C4-2B (cell line): ENCODE data around the gene KIAA1755.

ENCODE experiments used
- H3K27ac ChIP-seq: fragments of 450-650 bp; 2 replicates; pipeline ENCODE4 v1.5.1; 2017
- ZFX ChIP-seq: fragments of 450-650 bp; IDR thresholded peaks from 2 replicates; pipeline ENCODE4 v1.6.1; 2017
- TF ChIP-seq, protein P1 (sequence below): fragments of 450-650 bp; conservative IDR thresholded peaks from 2 replicates; pipeline ENCODE4 v1.5.1; 2017; ENCODE audit warnings: mild to moderate bottlenecking

KIAA1755 gene

DNA sequence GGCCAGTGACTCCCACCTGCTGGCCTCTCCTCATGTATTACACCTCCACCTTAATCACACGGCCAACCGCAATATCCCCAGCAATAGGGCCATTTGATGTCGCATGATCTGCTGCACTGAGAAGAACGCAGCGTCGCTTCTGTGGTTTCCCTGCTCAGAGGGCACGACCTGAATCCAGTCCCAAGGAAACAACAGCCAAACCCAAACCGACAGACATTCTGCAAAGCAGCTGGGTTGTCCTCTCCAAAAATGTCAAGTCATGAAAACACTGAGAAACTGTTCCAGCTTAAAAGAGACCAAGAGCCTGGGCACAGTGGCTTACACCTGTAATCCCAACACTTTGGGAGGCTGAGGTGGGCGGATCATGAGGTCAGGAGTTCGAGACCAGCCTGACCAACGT, 35.9 kb upstream of the KIAA1755 start:
- TF ChIP-seq, protein P1, sequence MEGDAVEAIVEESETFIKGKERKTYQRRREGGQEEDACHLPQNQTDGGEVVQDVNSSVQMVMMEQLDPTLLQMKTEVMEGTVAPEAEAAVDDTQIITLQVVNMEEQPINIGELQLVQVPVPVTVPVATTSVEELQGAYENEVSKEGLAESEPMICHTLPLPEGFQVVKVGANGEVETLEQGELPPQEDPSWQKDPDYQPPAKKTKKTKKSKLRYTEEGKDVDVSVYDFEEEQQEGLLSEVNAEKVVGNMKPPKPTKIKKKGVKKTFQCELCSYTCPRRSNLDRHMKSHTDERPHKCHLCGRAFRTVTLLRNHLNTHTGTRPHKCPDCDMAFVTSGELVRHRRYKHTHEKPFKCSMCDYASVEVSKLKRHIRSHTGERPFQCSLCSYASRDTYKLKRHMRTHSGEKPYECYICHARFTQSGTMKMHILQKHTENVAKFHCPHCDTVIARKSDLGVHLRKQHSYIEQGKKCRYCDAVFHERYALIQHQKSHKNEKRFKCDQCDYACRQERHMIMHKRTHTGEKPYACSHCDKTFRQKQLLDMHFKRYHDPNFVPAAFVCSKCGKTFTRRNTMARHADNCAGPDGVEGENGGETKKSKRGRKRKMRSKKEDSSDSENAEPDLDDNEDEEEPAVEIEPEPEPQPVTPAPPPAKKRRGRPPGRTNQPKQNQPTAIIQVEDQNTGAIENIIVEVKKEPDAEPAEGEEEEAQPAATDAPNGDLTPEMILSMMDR: no peak
- no peak for TF ChIP-seq ZFX
- H3K27ac ChIP-seq: no peak overlapping the region

DNA sequence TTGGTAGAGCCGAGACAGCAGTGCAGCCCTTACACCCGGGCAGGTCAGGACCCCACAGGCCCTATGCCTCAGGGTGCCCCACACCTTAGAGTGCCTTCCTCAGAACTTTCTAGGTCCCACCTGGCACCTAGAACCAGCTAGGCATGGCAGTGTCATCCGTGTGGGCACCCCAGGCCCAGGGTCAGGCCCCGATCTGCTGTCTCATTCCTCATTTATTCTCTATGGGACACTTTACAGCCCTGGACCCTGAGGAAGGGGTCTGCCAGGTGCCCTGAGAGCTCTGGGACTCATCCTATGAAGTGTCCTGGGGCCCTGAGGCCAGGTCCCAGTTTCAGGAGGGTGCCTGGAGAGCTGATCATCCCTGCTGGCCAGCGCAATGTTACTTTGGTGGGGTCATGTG, 35.3 kb upstream of the KIAA1755 start:
- TF ChIP-seq ZFX: no peak
- TF ChIP-seq, protein P1: no peak
- no peak overlapping the region for H3K27ac ChIP-seq

DNA sequence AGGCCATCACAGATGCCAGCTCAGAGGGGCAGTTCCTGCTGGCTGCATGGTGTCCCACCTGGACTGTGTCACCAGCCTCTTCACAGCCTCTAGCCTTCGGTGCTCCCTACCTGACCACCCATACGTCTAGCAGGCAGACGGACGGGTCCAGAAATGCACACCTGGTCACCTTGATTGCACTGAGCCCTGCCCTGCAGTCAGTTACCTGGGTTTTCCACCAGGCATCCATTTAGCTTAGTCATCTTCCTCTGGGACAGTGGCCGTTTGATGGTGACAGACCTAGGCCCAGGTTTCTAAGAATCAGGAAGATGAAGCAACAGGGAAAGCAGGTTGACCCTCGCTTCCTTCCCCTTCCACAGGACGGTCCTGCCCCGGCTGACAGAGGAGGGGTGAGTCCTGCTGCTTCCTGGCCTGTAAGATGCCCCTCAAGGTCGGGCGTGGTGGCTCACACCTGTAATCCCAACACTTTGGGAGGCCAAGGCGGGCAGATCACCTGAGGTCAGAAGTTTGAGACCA, 33.6 kb upstream of the KIAA1755 start:
- TF ChIP-seq, protein P1: no peak
- no peak for TF ChIP-seq ZFX
- no peak overlapping the region for H3K27ac ChIP-seq

DNA sequence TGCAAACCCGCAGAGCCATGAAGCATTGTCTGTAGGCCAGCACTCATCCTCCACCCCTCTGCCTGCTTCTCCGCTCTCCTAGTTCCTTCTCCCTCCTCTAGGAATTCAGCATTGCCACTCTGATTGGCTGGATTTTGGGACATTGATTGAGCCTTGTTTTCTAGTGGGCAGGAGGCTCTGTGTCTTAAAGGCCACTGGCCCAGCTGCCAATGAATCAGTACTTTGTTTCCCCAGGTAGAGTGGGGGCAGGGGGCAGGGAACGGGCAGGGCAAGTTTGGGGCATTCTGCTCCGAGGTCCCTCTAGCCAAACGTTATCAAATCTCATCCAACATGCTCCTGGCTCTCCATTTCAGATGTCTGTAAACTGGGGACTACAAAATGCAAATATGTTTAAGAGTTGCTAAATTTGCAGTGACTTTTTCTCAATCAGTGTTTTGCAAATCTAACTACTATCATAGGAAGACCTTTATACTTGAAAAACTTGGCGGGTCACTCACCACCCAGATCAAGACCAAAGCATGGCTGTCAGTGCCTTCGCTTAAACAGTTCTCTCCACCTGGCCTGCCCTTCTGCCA, 33.0 kb upstream of the KIAA1755 start:
- TF ChIP-seq, protein P1: no peak
- TF ChIP-seq ZFX: no peak
- H3K27ac ChIP-seq: no peak overlapping the region

DNA sequence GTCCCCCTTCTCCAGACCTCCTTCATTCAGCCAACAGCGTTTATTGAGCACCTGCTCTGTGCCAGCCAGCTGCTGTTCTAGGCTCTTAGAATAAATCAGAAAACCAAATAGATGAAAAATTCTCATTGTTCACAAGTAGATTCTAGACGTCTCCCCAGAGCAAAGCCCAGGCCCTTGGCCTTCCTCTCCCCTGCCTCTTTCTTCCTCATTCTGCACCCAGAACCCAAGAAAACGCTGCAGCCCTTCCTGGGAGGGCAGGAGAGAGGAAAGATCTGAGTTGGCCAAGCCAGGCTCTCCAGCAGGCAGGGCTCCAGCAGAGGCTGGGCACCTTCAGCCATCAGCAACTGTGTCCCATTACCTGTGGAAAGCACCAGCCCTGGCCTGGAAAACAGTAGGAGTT, 31.4 kb upstream of the KIAA1755 start:
- no peak overlapping the region for H3K27ac ChIP-seq
- no peak for TF ChIP-seq ZFX
- TF ChIP-seq, protein P1: no peak

DNA sequence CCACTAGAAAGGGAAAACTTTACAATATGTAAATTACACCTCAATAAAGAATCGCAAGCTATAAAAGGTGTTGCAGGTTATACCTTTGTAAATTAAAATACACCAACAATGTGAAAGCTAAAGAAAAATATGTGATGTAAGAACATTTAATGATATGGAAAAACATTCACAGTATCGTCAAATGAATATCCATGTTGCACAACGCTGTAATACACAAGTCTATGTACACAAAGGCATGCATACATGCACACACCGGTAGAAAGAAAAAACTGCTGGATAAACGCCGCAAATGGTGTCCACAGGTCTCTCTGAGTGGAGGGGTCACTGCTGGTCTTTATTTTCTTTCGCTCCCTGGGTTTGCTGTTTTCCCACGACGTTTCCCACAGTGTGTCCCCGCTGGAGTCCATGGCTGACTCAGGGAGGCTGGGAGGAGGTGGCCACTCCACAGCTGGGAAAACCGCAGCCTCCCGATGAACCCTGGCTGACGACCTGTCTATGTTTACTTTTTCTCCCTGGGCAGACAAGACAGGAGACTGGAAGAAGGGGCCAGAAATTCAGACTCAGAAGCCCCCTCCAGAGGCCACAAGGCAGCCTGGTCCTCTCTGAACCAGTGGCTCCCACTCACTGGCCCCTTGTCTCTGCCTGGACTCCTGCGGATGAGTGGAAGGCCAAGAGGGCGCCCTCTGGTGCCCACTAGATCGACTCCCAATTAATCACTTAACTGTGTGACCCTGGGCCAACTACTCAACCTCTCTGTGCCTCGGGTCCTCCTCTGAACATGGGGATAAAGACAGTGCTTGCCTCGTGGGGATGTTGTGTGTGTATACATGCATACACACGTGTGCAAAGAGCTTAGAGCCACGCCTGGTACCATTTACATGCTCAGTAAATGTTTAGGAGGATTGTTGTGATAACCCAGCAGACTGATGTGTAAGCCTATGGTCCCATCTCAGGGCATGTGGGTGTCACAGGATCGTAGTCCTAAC, 30.6 kb upstream of the KIAA1755 start:
- H3K27ac ChIP-seq: no peak overlapping the region
- TF ChIP-seq, protein P1: peak; percentile 62
- no peak for TF ChIP-seq ZFX
